H1 (cell line): ENCODE data around the gene ERGIC3. TPM values are rescaled to one million over a fixed set of nuclear protein-coding genes. Genes with fewer than 3 reads are reported as not detected.

Source experiments
- CTCF ChIP-seq, 3 experiments: IDR thresholded peaks; 1 replicate in 2 of 3; 2 replicates in 1 of 3; pipeline versions ENCODE4 v1.5.1 to v1.6.1; 2011; ENCODE audit warnings: low read length in 3 of 3, mild to moderate bottlenecking in 3 of 3, inconsistent platforms in 2 of 3, low read depth in 1 of 3, moderate library complexity in 1 of 3; ENCODE audit not compliant: insufficient read depth in 1 of 3; ENCODE audit errors: control extremely low read depth in 1 of 3
- polyA plus RNA-seq, 7 experiments: library from polyadenylated mRNA; depleted of rRNA in 3 of 7; stranded (reverse) in 5 of 7; unstranded in 2 of 7; fragments of >200 nt in 5 of 7; fragments of 200-250 nt in 2 of 7; gene quantifications; 1 replicate in 5 of 7; 2 replicates in 1 of 7; 4 replicates in 1 of 7; pipeline versions ENCODE4 v1.2.1 to v1.2.3, GENCODE V29; 2011 to 2013; ENCODE audit warnings: missing spikeins in 2 of 7, mixed read lengths in 2 of 7
- total RNA-seq: library from RNA; stranded (reverse); fragmentation: NEBNext Ultra II Directional; extraction: Animal tissue kit (Norgen Biotek cat#: 25700); gene quantifications from 2 replicates; pipeline ENCODE4 v1.2.1, GENCODE V29; 2021

The ERGIC3 gene
- total and polyA plus RNA-seq, 2 of the 8 experiments (the other 6 are each of a cell fraction or from before 2014, with no cell fraction given): 178 to 341 TPM

GRCh38 chr20:35582741-35583404 is 41.0 kb downstream of the ERGIC3 start (continued):
- no peak for TF ChIP-seq CTCF (IDR thresholded peaks at IDR 0.05; ENCODE audit: control extremely low read depth in 1 of 3, insufficient read depth in 1 of 3, low read depth in 1 of 3, low read length in 3 of 3)
